ENCODE results near the gene IQCF2.

- TF ChIP-seq, protein P1, sequence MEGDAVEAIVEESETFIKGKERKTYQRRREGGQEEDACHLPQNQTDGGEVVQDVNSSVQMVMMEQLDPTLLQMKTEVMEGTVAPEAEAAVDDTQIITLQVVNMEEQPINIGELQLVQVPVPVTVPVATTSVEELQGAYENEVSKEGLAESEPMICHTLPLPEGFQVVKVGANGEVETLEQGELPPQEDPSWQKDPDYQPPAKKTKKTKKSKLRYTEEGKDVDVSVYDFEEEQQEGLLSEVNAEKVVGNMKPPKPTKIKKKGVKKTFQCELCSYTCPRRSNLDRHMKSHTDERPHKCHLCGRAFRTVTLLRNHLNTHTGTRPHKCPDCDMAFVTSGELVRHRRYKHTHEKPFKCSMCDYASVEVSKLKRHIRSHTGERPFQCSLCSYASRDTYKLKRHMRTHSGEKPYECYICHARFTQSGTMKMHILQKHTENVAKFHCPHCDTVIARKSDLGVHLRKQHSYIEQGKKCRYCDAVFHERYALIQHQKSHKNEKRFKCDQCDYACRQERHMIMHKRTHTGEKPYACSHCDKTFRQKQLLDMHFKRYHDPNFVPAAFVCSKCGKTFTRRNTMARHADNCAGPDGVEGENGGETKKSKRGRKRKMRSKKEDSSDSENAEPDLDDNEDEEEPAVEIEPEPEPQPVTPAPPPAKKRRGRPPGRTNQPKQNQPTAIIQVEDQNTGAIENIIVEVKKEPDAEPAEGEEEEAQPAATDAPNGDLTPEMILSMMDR (IDR thresholded peaks at IDR 0.05), result no peak
- TF ChIP-seq POLR2A (IDR thresholded peaks at IDR 0.05) (no peak), EP300 (IDR thresholded peaks at IDR 0.05) (no peak)
Observed at GRCh38 chr3:51813539-51813938, 47.9 kb upstream of the IQCF2 start.
